HL-60 (cell line): ENCODE data around the gene MKS1.

Source experiments
- GABPA ChIP-seq: IDR thresholded peaks from 2 replicates; pipeline ENCODE4 v1.6.1; 2012; ENCODE audit warnings: low read depth
- POLR2AphosphoS5 ChIP-seq: IDR thresholded peaks from 2 replicates; pipeline ENCODE4 v1.6.1; 2012; ENCODE audit warnings: low read depth
- REST ChIP-seq: IDR thresholded peaks from 2 replicates; pipeline ENCODE4 v1.6.1; 2012; ENCODE audit warnings: low read depth; ENCODE audit not compliant: insufficient replicate concordance
- SPI1 ChIP-seq: IDR thresholded peaks from 2 replicates; pipeline ENCODE4 v1.6.1; 2012; ENCODE audit warnings: low read depth, mild to moderate bottlenecking, borderline replicate concordance
- TF ChIP-seq, protein P1 (sequence below): IDR thresholded peaks from one replicate; pipeline ENCODE4 v1.5.1; 2011; ENCODE audit warnings: low read length, control low read depth, inconsistent platforms; ENCODE audit not compliant: insufficient read depth

DNA sequence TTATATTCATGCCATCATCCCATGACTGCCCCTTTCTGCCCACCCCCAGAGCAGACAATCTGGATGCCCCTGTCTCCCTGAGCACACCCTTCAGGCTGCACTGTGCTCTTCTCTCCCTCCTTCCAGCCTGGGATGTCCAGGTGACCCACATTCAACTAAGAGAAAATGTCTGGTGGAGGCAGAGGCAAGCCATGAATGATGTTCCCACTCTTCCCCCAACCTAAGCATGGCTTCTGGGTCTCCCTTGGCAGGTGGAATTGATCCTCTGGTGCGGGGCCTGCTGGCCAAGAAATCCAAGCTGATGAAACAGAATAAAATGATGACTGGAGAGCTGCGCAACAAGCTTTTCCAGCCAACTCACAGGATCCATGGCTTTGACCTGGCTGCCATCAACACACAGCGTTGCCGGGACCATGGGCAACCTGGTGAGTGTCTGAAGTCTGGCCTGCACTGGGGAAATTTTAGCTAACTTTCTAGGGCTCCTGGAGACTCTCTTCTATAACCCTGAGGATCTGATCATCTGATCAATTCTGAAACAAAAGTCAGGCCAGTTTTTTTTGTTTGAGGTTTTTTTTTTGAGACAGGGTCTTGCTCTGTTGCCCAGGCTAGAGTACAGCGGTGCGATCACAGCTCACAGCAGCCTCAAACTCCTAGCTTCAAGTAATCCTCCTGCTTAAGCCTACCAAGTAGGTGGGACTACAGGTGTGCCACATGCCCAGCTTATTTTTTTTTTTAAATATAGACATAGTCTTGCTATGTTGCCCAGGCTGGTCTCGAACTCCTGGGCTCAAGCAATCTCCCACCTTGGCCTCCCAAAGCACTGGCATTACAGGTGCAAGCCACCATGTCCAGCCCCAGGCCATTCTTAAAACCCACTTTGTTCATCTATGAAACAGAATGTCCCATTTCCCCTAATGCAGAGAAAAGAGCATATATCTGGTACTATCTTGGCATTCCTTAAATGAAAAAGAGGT, 47.1 kb upstream of the MKS1 start:
- TF ChIP-seq, protein P1, sequence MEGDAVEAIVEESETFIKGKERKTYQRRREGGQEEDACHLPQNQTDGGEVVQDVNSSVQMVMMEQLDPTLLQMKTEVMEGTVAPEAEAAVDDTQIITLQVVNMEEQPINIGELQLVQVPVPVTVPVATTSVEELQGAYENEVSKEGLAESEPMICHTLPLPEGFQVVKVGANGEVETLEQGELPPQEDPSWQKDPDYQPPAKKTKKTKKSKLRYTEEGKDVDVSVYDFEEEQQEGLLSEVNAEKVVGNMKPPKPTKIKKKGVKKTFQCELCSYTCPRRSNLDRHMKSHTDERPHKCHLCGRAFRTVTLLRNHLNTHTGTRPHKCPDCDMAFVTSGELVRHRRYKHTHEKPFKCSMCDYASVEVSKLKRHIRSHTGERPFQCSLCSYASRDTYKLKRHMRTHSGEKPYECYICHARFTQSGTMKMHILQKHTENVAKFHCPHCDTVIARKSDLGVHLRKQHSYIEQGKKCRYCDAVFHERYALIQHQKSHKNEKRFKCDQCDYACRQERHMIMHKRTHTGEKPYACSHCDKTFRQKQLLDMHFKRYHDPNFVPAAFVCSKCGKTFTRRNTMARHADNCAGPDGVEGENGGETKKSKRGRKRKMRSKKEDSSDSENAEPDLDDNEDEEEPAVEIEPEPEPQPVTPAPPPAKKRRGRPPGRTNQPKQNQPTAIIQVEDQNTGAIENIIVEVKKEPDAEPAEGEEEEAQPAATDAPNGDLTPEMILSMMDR: no peak
- TF ChIP-seq POLR2AphosphoS5 (peak; percentile 95), SPI1 (no peak), REST (no peak), GABPA (0 out of 2 replicates have a peak, but pooled peaks have one; percentile 2)
